Measurements from ENCODE around the gene PEX5L.

PEX5L gene

GRCh38 chr3:179828738-179829137 lies 208.0 kb downstream of the PEX5L start:
- Histone ChIP-seq H4K20me1 (ENCODE audit: low read depth, low read length) (no peaks in the 10 kb centered on the region), H3K79me2 (ENCODE audit: insufficient read depth, low read length) (no peaks in the 10 kb centered on the region), H3K9me2 (replicated peaks; ENCODE audit: insufficient read depth, low read length) (no peaks in the 10 kb centered on the region), H3F3A (ENCODE audit: insufficient read depth) (no peaks in the 10 kb centered on the region), H3K36me3 (ENCODE audit: low read length) (no peaks in the 10 kb centered on the region), H3K27me3 (ENCODE audit: low read length) (no peaks in the 10 kb centered on the region), H3K9ac (ENCODE audit: low read length) (no peak overlapping the region), H3K27ac (ENCODE audit: low read depth, low read length) (no peak overlapping the region), H3K4me2 (ENCODE audit: low read depth, low read length, poor library complexity, severe bottlenecking) (no peak overlapping the region), H3K4me3 (ENCODE audit: insufficient read depth, low read length, poor library complexity, severe bottlenecking) (no peak overlapping the region), H3K9me3 (ENCODE audit: insufficient read depth, low read length) (no peaks in the 10 kb centered on the region), H2AFZ (ENCODE audit: low read depth, low read length, severe bottlenecking) (no peak overlapping the region)
- no peak for TF ChIP-seq EZH2phosphoT487 (conservative IDR thresholded peaks at IDR 0.05; ENCODE audit: low read length)
- no peak for TF ChIP-seq CTCF (IDR thresholded peaks at IDR 0.05; ENCODE audit: insufficient read depth, low read length, poor library complexity, severe bottlenecking)

- Histone ChIP-seq H3K9me3 (ENCODE audit: insufficient read depth, low read length) (no peaks in the 10 kb centered on the region), H2AFZ (ENCODE audit: low read depth, low read length, severe bottlenecking) (no peak overlapping the region), H3K9ac (ENCODE audit: low read length) (no peak overlapping the region), H3K36me3 (ENCODE audit: low read length) (no peaks in the 10 kb centered on the region), H3K4me3 (ENCODE audit: insufficient read depth, low read length, poor library complexity, severe bottlenecking) (no peak overlapping the region), H3K9me2 (replicated peaks; ENCODE audit: insufficient read depth, low read length) (no peaks in the 10 kb centered on the region), H3K27ac (ENCODE audit: low read depth, low read length) (no peak overlapping the region), H4K20me1 (ENCODE audit: low read depth, low read length) (no peaks in the 10 kb centered on the region; the same call in 1 of the 2 replicates), H3K27me3 (ENCODE audit: low read length) (no peaks in the 10 kb centered on the region), H3F3A (ENCODE audit: insufficient read depth) (no peaks in the 10 kb centered on the region), H3K79me2 (ENCODE audit: insufficient read depth, low read length) (no peaks in the 10 kb centered on the region), H3K4me2 (ENCODE audit: low read depth, low read length, poor library complexity, severe bottlenecking) (no peak overlapping the region)
- no peak for TF ChIP-seq CTCF (IDR thresholded peaks at IDR 0.05; ENCODE audit: insufficient read depth, low read length, poor library complexity, severe bottlenecking)
Measured at GRCh38 chr3:179826247-179826637, 210.5 kb downstream of the PEX5L start.

- Histone ChIP-seq H3K36me3 (ENCODE audit: low read length) (no peaks in the 10 kb centered on the region), H3K9ac (ENCODE audit: low read length) (no peak overlapping the region), H3K4me2 (ENCODE audit: low read depth, low read length, poor library complexity, severe bottlenecking) (no peak overlapping the region), H3F3A (ENCODE audit: insufficient read depth) (no peaks in the 10 kb centered on the region), H4K20me1 (ENCODE audit: low read depth, low read length) (no peaks in the 10 kb centered on the region; the same call in 1 of the 2 replicates), H2AFZ (ENCODE audit: low read depth, low read length, severe bottlenecking) (no peak overlapping the region), H3K27ac (ENCODE audit: low read depth, low read length) (no peak overlapping the region), H3K27me3 (ENCODE audit: low read length) (no peaks in the 10 kb centered on the region), H3K79me2 (ENCODE audit: insufficient read depth, low read length) (no peaks in the 10 kb centered on the region), H3K9me2 (replicated peaks; ENCODE audit: insufficient read depth, low read length) (no peaks in the 10 kb centered on the region), H3K9me3 (ENCODE audit: insufficient read depth, low read length) (no peaks in the 10 kb centered on the region), H3K4me3 (ENCODE audit: insufficient read depth, low read length, poor library complexity, severe bottlenecking) (no peak overlapping the region)
- no peak for TF ChIP-seq CTCF (IDR thresholded peaks at IDR 0.05; ENCODE audit: insufficient read depth, low read length, poor library complexity, severe bottlenecking)
- no peak for TF ChIP-seq EZH2phosphoT487 (conservative IDR thresholded peaks at IDR 0.05; ENCODE audit: low read length)
Measured at GRCh38 chr3:179825527-179826246, 211.1 kb downstream of the PEX5L start.
